Transverse colon (tissue), 4 donors: ENCODE measurements around the gene TTC3. TPM values are rescaled to one million over a fixed set of nuclear protein-coding genes. Genes with fewer than 3 reads are reported as not detected.

Experiments used
- DNase-seq: peaks from one replicate; pipeline ENCODE4 v3.0.0-alpha.2; 2019
- H3K27ac ChIP-seq, 4 donors: fragments of 200-600 bp; sonication (generic); 2 replicates each; pipeline ENCODE4 v1.5.1; 2016 to 2018; ENCODE audit warnings: inconsistent platforms in 4 of 4
- H3K27me3 ChIP-seq: fragments of 200-600 bp; sonication (generic); 2 replicates; pipeline ENCODE4 v1.5.1; 2017; ENCODE audit warnings: inconsistent platforms
- H3K36me3 ChIP-seq, 4 donors: fragments of 200-600 bp; sonication (generic); 2 replicates each; pipeline ENCODE4 v1.5.1; 2017 to 2019; ENCODE audit warnings: inconsistent platforms in 4 of 4
- H3K4me1 ChIP-seq, 4 donors: fragments of 200-600 bp; sonication (generic); 2 replicates each; pipeline ENCODE4 v1.5.1; 2017 to 2020; ENCODE audit warnings: inconsistent platforms in 4 of 4
- H3K4me3 ChIP-seq, 4 donors: fragments of 200-600 bp; sonication (generic); 1 replicate in 1 of 4; 2 replicates in 3 of 4; pipeline versions ENCODE4 v1.5.1 to v1.6.1; 2017 to 2019; ENCODE audit warnings: inconsistent platforms in 4 of 4
- H3K9me3 ChIP-seq, 2 donors: fragments of 200-600 bp; sonication (generic); 2 replicates each; pipeline ENCODE4 v1.5.1; 2017 to 2019; ENCODE audit warnings: inconsistent platforms in 2 of 2
- EP300 ChIP-seq: sonication (generic); formaldehyde crosslinking; IDR thresholded peaks from one replicate; pipeline ENCODE4 v1.6.1; 2017; ENCODE audit warnings: antibody characterized with exemption, low read depth
- POLR2A ChIP-seq: fragments of 450-650 bp; IDR thresholded peaks from one replicate; pipeline ENCODE4 v1.6.1; 2016; ENCODE audit warnings: antibody characterized with exemption, mild to moderate bottlenecking, moderate library complexity
- POLR2AphosphoS5 ChIP-seq, 3 donors: sonication (generic); formaldehyde crosslinking; IDR thresholded peaks; one replicate each; pipeline ENCODE4 v1.6.1; 2016; ENCODE audit warnings: antibody characterized with exemption in 3 of 3
- WGBS, 2 donors: methylation state at CpG; one replicate each; pipeline ENCODE4 v1.1.5; 2018; ENCODE audit warnings: low coverage in 1 of 2; 5-methylcytosine and 5-hydroxymethylcytosine counted together
- in situ Hi-C, 4 donors: fragments of 200-750 bp; cut with MboI; loops; one replicate each; pipeline versions ENCODE4 v1.15.0 to v1.15.1; 2017; ENCODE audit warnings: low sequenced_read_pairs in 3 of 4, low pct_ligation_motif_present in 1 of 4, low pct_unique_long_range_greater_than_20kb in 1 of 4
- intact Hi-C: fragments of 100-400 bp; cut with DNase I; formaldehyde crosslinking; loops from one replicate; pipeline ENCODE4 v1.15.1; 2023; ENCODE audit warnings: low total_unique reads
- total RNA-seq, 4 donors: library from RNA; depleted of rRNA; stranded (reverse); fragments of >200 nt; gene quantifications; one replicate each; pipeline ENCODE4 v1.1.0, GENCODE V29; 2016
- TF ChIP-seq, protein P1 (sequence below), 5 experiments: fragments of 200-600 bp in 3 of 5; fragments of 450-650 bp in 2 of 5; sonication (generic) in 3 of 5; IDR thresholded peaks; 1 replicate in 2 of 5; 2 replicates in 3 of 5; pipeline ENCODE4 v1.5.1; 2016 to 2017; ENCODE audit warnings: antibody characterized with exemption in 5 of 5, inconsistent platforms in 3 of 5, mild to moderate bottlenecking in 2 of 5, moderate library complexity in 1 of 5

TTC3 gene
- total RNA-seq, 4 donors from 2014 or later: 84.0 to 247 (median 146) TPM

DNA sequence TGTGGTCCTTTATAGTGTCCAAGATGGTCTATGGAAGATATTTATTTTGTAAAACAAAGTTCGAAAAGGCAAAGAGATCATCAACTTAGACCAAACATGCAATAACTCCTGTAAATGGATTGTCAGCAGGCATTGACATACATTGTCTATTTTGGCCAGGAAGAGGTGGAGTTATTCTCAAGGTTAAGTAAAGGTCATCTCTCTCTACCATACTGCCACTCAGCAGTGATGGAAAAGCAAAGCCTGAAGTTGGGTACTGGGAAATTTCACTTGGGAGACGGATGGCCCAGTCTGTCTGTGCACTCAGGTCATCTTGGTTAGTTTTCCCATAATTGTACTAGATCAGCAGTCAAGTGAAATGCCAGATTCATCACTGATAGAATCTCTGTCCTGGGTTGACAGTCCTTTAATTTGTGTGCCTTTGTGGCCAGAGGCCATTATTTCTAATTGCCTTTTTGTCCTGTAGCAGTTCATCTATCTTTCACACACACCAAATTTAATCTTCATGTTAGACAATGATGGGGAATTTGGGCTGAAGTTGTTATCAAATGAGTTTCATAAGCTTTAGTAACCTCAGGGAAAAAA lies 17.7 kb upstream of the TTC3 start:
- no peak overlapping the region for H3K4me3 ChIP-seq
- H3K27ac ChIP-seq: no peak overlapping the region
- H3K27me3 ChIP-seq: no peaks in the 10 kb centered on the region
- TF ChIP-seq POLR2AphosphoS5 (IDR thresholded peaks at IDR 0.05): no peak
- no peak for TF ChIP-seq EP300
- no peak for TF ChIP-seq POLR2A
- TF ChIP-seq, protein P1, sequence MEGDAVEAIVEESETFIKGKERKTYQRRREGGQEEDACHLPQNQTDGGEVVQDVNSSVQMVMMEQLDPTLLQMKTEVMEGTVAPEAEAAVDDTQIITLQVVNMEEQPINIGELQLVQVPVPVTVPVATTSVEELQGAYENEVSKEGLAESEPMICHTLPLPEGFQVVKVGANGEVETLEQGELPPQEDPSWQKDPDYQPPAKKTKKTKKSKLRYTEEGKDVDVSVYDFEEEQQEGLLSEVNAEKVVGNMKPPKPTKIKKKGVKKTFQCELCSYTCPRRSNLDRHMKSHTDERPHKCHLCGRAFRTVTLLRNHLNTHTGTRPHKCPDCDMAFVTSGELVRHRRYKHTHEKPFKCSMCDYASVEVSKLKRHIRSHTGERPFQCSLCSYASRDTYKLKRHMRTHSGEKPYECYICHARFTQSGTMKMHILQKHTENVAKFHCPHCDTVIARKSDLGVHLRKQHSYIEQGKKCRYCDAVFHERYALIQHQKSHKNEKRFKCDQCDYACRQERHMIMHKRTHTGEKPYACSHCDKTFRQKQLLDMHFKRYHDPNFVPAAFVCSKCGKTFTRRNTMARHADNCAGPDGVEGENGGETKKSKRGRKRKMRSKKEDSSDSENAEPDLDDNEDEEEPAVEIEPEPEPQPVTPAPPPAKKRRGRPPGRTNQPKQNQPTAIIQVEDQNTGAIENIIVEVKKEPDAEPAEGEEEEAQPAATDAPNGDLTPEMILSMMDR (IDR thresholded peaks at IDR 0.05): no peak
- in situ Hi-C loops (no loop called here), intact Hi-C loops (loop anchor here (10.0 kb wide), 1 partner anchor 59 kb away; no protein-coding TSS in a partner anchor)
- no peak for DNase-seq
- no peaks in the 10 kb centered on the region for H3K36me3 ChIP-seq
- 73 to 92% methylated on average over 2 of the region's 2 CpGs for WGBS, 2 donors
- H3K4me1 ChIP-seq: peaks cover 0 to 6% (median 4%) of the 10 kb centered on the region in 4 donors
- H3K9me3 ChIP-seq: no peaks in the 10 kb centered on the region

DNA sequence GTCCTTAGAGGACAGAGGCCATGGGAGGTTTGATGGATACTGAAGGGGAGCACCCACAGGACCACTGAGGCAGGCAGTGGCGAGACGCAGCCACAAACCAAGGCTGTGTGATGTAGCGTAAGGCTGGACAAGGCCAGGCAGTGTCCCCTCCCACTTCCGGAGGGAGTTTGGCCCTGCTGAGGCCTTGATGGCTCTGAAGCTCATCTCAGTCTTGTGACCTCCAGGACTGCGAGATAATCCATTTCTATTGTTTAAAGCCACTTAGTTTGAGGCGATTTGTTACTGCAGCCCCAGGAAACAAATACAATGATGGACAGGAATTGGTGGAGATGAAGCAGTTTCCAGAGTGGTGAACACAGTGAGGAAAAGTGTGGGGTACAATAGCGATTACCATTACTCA lies 15.4 kb upstream of the TTC3 start:
- no peaks in the 10 kb centered on the region for H3K9me3 ChIP-seq
- no peaks in the 10 kb centered on the region for H3K36me3 ChIP-seq
- TF ChIP-seq EP300: no peak
- no peak for TF ChIP-seq POLR2A
- TF ChIP-seq, protein P1 (IDR thresholded peaks at IDR 0.05): no peak
- TF ChIP-seq POLR2AphosphoS5 (IDR thresholded peaks at IDR 0.05): no peak
- no peak for DNase-seq
- peaks cover 0 to 11% (median 9%) of the 10 kb centered on the region in 4 donors for H3K4me1 ChIP-seq
- no peak overlapping the region for H3K27ac ChIP-seq
- 96 to 100% methylated on average over 1 to 7 of the region's 7 CpGs for WGBS, 2 donors
- in situ Hi-C loops (no loop called here), intact Hi-C loops (loop anchor here (10.0 kb wide), 1 partner anchor 57 kb away; no protein-coding TSS in a partner anchor)
- no peak overlapping the region for H3K4me3 ChIP-seq
- no peaks in the 10 kb centered on the region for H3K27me3 ChIP-seq

DNA sequence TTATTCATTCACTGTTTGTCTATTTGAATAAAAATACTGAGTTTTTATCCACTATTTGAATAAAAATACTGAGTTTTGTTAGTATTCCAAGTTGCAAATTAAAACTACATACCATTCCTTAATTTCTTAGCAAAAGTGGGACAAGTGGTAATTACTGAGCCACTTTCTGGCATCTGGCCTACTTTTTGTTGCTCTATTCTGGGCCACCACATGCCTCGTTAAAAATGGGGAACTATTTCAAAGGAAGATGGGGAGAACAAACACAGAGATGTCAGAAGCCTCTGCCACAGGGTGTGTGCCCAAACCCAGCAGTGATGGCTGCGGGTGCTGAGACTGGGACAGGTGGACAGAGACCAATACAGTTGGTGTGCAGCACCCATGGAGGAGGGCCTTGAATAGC lies 14.8 kb upstream of the TTC3 start:
- TF ChIP-seq, protein P1 (IDR thresholded peaks at IDR 0.05): no peak
- TF ChIP-seq POLR2AphosphoS5 (IDR thresholded peaks at IDR 0.05) (no peak), EP300 (no peak), POLR2A (no peak)
- DNase-seq: no peak
- Histone ChIP-seq H3K9me3 (no peaks in the 10 kb centered on the region), H3K4me3 (no peak overlapping the region), H3K27ac (no peak overlapping the region), H3K36me3 (no peaks in the 10 kb centered on the region), H3K27me3 (no peaks in the 10 kb centered on the region), H3K4me1 (peaks cover 0 to 11% (median 9%) of the 10 kb centered on the region in 4 donors)
- in situ Hi-C loops: no loop called here
- intact Hi-C loops: loop anchor here (10.0 kb wide), 1 partner anchor 57 kb away; no protein-coding TSS in a partner anchor
- 22 to 64% methylated on average over 1 to 2 of the region's 2 CpGs for WGBS, 2 donors

DNA sequence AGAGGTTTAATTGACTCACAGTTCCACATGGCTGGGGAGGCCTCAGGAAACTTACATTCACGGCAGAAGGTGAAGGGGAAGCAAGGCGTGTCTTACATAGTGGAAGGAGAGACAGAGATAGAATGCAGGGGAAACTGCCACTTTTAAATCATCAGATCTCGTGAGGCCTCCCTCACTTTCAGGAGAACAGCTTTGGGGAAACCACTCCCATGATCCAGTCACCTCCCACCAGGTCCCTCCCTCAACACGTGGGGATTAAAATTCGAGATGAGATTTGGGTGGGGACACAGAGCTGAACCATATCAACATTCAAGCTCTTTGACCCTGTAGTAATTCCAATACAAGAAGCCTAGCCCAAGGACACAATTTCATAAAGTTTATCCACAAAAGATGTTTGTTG lies 13.9 kb upstream of the TTC3 start:
- 47 to 74% methylated on average over 4 to 5 of the region's 5 CpGs for WGBS, 2 donors
- no peak for TF ChIP-seq EP300
- TF ChIP-seq, protein P1 (IDR thresholded peaks at IDR 0.05): no peak
- TF ChIP-seq POLR2AphosphoS5 (IDR thresholded peaks at IDR 0.05): no peak
- TF ChIP-seq POLR2A: no peak
- in situ Hi-C loops: no loop called here

More for the DNA sequence above, 13.9 kb upstream of the TTC3 start:
- no peak for DNase-seq
- Histone ChIP-seq H3K4me1 (peaks cover 0 to 11% (median 9%) of the 10 kb centered on the region in 4 donors), H3K9me3 (no peaks in the 10 kb centered on the region), H3K27ac (no peak overlapping the region), H3K4me3 (no peak overlapping the region), H3K36me3 (no peaks in the 10 kb centered on the region), H3K27me3 (no peaks in the 10 kb centered on the region)
- intact Hi-C loops: loop anchor here (10.0 kb wide), 1 partner anchor 56 kb away; no protein-coding TSS in a partner anchor
